Stimulated activated naive CD4-positive, alpha-beta T cell treated with Interleukin-2 at 50 U/mL for 16 hours (primary cell): ENCODE results near the gene USH1G.
"Not testable (repeated sequence)": the region's sequence is repeated elsewhere in the genome, so short reads cannot be mapped to it uniquely, and the experiment has no call there.

Experiments
- DNase-seq: peaks from one replicate; lab custom pipeline; 2025; lab: John Stamatoyannopoulos, UW

Gene USH1G

DNA sequence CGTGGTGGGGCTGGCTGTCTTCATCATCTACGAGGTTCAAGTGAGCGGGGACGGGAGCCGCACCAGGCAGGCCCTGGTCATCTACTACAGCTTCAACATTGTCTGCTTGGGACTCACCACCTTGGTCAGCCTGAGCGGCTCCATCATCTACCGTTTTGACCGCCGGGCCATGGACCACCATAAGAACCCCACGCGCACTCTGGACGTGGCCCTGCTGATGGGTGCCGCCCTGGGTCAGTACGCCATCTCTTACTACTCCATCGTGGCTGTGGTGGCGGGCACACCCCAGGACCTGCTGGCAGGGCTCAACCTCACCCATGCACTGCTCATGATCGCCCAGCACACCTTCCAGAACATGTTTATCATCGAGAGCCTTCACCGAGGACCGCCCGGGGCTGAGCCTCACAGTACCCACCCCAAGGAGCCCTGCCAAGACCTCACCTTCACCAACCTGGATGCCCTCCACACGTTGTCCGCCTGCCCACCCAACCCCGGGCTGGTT is 7.5 kb upstream of the USH1G start:
- no peak for DNase-seq

DNA sequence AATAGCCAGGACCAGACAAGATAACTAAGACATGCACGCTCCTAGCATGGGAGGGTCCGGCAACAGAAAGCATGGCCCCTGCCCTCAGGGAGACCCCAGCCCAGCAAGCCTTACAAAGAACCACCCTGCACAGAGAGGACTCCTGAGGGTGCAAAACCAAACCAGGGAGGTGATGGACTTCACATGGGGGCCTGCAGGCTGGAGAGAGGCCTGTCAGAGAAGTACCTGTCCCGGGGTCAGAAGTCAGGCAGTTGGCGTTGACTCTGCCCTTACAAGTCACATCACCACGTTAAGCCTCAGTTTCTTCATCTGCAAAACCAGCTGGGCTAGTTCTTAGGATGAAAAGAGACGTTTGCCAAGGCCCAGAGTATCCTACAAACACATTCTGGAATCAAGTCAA is 5.7 kb upstream of the USH1G start:
- no peak for DNase-seq

DNA sequence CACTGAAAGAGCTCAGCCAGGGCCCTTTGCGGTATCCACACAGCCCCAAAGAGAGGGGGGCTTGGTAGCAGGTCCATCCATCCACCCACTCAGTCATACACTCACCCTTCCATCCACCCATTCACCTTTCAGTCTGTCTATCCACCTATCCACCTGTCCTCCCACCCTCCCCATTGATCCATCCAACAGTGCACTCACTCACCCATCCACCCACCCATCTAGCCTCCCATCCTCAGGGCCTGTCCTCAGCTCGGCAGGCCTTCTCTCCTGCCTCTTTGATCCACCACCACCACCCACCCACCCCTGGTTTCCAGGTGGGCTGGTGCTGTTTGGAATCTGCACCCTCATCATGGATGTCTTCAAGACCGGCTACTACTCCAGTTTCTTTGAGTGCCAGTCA is 2.2 kb upstream of the USH1G start:
- DNase-seq, result no peak

DNA sequence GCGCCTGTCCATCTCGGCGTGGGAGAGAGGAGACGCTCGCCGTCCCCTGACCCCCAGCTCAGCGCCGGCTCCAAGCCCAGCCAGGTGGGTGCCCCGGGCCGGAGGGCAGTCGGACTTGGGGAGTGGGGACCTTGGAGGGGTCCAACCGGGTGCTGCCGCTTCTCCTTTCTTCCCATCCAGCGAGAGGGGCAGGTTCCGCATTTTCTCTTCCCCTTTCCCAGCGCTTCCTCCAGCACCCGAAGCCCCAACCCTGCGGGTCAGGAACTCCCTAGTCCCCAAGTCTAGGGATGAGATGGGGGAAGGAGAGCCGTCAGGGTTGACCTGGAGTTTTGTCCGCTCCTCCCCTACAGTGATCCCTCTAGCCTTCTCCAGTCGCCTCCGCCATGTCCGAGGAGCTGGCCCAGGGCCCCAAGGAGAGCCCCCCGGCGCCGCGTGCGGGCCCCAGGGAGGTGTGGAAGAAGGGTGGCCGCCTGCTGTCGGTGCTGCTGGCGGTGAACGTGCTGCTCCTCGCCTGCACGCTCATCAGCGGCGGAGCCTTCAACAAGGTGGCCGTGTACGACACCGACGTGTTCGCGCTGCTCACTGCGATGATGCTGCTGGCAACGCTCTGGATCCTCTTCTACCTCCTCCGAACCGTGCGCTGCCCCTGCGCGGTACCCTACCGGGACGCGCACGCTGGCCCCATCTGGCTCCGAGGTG is 1.3 kb upstream of the USH1G start, which contains the start of gene OTOP2:
Gene OTOP2, plus strand, starts transcription at position 24 of the 699 bp plus-strand sequence. Its CDS starts 360 bp downstream, at position 384.
- no peak for DNase-seq

DNA sequence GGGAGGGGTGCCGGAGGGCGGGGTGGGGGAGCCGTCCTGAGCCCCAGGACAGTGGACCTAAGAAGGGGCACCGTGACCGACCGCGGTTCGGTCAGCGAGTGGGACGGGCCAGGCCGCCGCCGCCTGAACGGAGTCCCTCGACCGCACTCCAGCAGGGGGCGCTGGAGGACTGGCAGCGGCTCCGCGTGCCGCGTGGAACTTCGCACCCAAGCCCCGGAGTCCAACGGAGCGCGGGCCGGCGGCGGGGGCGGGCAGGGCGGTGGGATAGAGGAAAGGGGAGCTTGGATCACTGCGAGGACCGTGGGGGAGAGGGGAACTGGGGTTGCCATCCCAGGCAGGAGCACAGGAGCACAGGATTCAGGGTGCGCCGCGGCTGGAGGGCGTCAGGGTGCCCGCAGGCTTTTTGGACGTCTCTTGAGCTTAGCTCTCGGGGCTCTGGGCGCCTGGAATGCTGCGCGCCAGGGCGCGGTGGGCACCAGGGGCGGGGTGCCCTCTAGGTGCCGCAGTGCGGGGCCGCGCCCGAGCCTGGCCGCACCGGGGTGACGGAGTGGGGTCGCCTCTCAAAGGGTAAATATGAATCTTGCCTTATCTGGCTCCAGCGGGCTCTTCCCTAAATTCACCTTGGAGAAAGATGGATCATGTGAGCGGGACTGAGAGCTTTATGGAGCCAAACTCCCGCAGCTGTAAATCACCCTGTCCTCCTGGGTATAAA is 639 bp upstream of the USH1G start:
- peak; percentile 58 for DNase-seq

DNA sequence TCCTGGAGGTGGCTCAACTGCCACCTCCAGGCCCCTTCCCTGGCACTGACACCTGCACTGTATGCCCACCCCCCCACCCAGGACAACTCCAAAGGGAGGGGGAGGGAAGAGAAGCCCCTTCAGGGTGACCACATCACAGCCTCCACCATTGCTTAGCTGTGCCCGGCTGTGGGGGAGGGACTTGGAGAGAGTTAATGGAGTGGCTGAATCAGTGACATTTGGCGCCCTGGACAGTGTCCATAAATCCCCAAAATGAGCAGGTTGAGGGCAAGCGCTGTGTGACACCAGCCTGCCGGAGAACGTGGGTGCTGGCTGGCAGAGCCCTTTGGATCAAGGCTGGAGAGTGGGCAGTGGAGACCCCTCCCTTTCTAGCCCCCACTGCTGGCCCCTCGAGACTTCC is 883 bp downstream of the USH1G start:
- no peak for DNase-seq

DNA sequence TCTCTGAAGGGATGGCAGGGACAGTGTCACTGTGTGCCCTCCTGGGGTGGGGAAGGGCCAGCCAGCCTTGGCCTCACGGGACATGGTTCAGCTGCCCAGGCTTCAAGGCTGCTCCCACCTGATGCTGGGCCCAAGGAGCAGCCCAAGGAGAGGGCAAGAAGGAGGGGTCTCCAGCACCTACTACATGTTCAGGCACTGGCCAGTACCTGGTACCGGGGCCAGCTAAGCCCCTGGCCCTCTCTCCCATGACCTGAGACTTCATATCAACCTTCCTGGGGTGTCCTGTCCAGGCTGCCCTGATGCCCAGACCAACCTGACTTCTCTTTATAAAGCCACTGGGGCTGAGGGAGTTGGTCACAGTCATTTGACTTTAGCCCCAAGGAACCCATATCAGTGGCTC is 1.3 kb downstream of the USH1G start:
- no peak for DNase-seq

DNA sequence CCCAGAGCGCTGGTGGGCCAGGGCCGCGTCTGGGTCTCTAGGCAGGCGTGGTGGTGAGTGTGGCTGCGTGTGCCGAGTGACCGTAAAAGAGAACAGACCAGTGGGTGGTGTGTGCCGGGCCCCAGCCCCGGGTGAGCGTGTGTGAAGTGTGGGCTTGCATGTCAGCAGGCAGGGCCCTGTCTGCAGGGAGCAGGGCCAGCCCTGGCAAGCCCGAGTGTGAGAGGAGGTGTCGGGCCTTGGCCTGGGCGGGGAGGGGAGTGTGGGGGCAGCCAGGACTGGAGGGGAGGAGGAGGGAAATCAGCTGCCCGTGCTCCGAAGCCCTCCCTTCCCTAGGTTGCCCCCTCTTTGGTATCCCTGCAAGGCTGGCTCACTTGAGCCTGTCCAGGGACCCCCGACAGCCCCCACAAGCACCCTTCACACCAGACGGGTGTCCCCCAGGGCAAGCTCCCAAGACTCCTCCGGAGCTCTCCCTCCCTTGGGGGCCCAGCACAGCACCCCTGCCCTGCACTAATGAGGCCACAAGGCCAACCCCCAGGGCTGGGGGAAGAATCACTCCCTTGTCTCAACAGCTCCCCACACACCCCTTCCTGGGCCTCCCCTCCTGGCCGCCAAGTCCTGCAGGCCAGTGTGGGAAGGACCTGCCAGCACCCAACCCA is 1.9 kb downstream of the USH1G start:
- no peak for DNase-seq

DNA sequence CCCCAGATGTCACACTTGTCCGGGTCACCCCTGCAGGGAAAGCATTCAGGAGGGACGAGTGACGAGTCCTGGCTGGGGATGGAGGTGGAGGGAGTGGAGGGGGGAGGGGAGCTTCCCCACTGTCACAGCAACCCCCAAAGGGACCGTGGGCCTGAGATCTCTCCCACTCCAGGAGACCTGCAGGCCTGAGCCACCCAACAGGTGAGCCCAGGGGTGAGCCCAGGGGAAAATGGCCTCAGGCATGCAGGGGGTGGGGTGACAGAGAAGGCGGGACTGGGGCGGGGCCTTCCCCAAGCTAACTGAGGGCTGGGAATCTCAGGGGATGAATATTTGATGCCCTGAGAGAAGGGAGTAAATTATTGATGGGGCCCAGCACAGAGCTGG is 2.4 kb downstream of the USH1G start:
- DNase-seq, result no peak

DNA sequence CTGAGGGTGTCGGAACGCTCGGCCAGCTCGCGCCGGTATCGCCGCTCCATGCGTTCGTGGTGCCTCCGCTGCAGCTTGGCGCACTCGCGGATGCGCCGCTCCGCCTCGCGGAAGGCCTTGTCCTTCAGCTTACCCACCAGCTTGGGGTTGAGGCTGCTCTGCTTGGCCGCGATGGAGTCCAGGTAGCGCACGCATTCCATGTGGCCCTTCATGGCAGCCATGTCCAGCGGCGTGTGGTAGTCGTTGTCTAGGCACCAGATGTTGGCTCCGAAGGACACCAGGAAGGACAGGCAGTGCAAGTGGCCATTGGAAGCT is 2.8 kb downstream of the USH1G start:
- DNase-seq, result no peak

DNA sequence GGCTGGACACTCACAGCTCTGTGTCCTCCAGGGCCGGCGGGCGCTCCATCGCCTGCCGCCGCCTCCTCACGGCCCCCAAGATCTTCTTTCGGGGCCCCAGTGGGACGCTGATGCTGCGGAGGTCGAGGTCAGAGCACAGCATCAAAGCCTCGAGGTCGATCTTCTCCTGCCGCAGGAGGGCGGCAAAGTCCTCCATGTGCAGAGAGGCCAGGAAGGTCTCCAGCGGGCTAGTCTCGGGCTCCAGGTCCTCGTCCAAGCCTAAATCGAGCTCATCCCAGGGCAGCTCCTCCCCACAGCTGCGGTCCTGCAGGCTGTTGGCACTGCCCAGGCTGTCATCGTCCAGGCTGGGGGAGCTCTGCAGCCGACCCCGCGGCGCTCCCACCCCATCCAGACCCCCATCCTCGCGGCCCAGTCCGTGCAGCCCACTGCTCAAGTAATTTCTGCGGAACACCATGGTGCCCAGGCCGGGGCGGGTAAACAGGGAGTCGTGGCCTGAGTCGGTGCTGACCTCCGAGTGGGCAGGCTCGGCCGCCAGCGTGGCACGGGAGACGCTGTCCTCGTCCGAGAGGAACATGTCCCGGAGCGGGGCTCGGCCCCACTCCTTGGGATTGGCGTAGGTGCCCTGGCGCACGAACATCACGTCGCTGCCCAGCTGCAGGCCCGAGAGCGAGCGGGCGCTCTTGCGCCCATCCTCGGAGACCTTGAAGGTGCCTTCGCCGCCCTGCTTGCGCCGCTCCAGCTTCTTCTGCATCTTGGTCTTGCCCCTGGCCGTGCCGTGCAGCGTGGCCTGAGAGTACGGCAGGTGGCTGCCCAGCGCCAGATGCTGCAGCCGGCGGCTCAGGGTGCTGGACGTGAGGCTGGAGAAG is 3.4 kb downstream of the USH1G start:
- DNase-seq, result no peak

DNA sequence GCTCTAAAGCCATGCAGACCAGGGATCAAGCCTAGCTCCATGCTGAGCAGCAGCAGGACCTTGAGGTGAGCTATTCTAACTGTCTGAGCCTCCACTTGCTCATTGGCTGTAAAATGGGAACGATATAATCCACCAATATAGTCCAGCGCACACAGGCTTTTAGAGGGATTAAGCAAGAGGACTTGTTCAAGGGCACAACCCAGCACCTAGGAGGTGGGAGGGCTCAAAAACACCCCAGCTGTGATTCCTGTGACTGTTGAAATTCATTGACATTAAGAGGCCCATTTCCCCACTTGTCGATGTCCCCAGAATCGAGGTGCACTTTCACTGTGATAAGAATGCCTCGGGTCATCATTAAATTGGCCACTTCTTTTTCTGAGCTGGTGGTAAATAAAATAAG is 4.1 kb downstream of the USH1G start:
- DNase-seq, result no peak

DNA sequence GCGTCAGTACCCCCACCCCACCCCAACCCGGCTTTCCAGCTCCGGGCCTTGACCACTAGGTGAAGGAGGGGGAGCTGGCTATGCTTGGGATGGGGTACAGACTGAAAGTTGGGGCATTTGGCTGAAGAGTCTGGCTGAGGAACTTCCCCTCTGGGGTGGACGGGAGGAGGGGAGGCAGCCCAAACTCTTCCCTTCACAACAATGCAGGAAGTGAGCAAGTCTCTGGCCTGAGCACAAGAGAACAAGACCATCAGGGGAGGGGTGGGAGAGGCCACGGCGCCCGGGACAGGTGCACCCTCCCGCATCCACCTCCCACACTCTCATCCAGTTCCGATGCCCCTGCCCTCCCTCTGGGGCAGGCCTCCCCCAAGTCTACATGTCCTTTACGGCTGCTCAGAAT is 5.6 kb downstream of the USH1G start:
- DNase-seq, result no peak

DNA sequence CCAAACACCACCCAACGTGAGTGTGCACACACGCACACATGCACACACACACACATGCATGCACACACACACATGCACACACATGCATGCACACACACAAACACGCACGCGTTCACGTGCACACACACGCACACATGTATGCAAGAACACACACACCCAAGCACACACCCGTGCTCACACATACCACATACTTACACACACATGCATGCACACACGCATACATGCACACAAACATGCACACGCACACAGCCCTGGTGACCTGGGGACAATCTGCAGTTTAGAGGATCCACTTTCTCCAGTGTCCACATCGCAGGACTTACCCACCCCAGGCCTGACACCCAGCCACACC is 6.2 kb downstream of the USH1G start:
- no peak for DNase-seq

DNA sequence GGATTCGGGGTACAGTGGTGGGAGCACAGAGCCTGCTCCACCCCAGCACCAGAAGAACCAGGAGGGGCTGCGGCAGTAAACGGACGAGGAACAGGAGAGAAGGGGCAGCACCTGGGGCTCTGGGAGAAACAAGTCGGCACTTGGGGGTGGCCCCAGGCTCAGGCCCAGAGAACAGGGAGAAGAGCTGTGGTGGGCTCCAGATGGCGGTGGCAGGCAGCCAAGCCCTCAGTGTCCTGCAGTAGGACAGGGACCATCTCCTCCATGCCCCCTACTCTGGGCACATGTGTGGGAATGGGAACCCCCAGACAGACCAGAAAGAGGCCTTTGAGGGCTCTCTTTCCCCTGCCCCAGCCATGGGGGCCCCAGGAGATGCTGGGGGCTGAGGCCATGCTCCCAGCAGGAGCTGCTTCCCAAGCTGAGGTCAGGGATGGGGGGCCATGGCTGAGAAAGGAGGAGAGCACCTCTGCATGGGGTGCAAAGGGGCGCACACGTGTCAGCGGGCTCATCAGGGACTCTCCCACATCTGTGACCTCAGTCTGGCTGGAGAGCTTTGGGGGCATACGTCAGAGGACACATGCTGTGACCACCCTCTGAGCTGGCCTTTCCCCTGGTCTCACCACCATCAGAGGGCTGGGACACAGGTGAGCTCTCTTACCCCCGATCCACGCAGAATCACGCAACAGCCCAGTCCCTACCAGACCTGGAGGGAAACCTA is 6.8 kb downstream of the USH1G start:
- DNase-seq, result no peak

DNA sequence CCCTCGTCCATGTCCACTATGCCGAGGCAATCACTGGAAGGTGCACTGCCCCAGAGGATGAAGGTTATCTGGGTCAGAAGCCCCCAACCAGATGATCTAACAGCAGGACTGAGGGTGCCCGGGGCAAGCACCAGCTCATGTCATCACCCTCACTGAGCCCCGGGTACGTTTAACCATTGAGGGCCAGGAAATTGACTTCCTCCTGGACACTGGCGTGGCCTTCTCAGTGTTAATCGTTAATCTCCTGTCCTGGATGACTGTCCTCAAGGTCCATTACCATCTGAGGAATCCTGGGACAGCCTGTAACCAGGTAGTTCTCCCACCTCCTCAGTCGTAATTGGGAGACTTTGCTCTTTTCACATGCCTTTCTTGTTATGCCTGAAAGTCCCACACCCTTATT is 11.6 kb downstream of the USH1G start:
- DNase-seq, result not testable (repeated sequence)

DNA sequence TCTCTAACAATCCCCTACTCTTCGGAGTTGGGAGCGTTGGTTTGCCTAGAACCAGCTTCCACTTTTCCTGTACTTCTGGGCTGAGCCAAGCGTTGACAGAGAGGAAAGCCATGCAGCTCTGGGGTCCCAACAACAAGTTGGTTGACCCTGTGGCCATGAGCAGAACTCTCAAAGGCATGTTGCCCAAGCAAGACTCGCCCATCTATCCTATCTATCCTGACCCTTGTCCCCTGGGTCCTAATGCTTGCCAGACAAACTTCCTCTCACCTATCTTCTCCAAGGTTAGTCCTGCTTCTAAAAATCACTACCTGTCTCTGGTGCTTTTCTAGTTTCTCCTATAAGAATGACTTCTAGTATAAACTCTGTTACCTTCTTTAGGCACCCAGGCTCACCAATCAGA is 14.0 kb downstream of the USH1G start:
- not testable (repeated sequence) for DNase-seq

DNA sequence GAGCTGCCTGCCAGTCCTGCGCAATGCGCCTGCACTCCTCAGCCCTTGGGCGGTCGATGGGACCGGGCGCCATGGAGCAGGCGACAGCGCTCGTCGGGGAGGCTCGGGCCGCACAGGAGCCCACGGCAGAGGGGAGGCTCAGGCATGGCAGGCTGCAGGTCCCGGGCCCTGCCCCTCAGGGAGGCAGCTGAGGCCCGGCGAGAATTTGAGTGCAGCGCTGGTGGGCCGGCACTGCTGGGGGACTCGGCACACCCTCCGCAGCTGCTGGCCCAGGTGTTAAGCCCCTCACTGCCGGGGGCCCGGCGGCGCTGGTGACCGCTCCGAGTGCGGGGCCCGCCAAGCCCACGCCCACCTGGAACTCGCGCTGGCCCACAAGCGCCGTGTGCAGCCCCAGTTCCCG is 16.0 kb downstream of the USH1G start:
- no peak for DNase-seq

DNA sequence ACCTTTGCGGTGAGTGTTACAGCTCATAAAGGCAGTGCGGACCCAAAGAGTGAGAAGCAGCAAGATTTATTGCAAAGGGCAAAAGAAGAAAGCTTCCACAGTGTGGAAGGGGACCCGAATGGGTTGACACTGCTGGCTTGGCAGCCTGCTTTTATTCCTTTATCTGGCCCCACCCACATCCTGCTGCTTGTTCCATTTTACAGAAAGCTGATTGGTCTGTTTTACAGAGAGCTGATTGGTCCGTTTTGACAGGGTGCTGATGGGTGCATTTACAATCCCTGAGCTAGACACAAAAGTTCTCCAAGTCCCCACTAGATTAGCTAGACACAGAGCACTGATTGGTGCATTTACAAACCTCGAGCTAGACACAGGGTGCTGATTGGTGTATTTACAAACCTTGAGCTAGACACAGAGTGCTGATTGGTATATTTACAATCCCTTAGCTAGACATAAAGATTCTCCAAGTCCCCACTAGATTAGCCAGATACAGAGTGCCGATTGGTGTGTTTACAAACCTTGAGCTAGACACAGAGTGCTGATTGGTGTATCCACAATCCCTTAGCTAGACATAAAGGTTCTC is 16.8 kb downstream of the USH1G start:
- not testable (repeated sequence) for DNase-seq

DNA sequence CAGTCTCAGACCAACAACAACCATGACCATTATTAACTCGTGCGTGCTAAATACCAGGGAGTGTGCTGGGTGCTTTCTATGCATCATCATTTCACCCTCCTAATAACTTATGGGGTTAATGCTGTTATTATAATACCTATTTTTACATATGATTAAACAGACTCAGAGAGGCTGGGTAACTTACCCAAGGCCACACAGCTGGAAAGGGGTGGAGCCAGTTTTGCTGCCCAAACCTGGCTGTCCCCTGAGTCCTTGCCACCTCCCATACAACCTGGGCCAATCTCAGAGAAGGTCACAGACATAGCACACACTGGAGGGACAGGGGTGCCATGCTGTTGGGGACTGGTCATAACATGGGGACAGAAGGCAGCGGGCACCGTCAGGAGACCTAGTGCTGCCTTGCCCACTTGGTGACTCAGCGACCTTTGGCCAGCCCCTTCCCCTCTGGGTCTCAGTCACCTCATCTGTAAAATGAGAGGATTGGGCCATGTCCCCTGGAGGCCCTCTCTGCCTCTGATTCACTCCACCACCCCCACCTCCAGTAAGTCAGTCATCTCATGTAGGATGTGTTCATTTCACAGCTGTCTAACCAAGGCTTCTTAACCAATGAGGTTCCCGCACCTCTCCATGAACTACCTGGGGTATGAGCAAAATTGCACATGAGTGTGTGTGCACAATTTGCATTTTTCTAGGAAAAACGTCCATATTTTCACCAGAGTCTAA is 18.2 kb downstream of the USH1G start:
- no peak for DNase-seq

DNA sequence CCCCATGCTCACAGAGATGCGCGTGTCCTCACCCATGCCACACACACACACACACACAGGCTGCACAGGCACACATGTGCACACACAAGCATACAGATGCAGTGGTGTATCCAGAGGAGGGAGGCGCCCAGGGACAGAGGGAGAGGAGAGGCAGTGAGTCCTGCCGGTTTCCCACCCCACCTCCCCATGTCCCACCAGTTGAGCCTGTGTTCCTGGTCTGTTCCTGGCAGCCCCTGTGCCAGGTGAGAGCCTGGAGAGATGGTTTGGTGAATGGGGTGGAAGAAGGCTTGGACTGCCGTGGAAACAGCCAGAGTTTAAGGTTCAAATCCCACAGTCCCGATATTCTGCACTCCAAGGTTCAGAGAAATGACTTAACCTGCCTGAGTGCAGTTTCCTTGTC is 19.4 kb downstream of the USH1G start:
- DNase-seq, result no peak
